Peyer's patch (tissue), 4 donors: ENCODE measurements around the gene FBRSL1. TPM values are rescaled to one million over a fixed set of nuclear protein-coding genes. Genes with fewer than 3 reads are reported as not detected.

Source experiments
- DNase-seq, 3 donors: peaks; one replicate each; pipeline ENCODE4 v3.0.0-alpha.2; 2017 to 2019
- H3K27ac ChIP-seq, 4 donors: fragments of 200-600 bp; sonication (generic); one replicate each; pipeline ENCODE4 v1.5.1; 2016 to 2019
- H3K27me3 ChIP-seq, 2 donors: fragments of 200-600 bp; sonication (generic); one replicate each; pipeline ENCODE4 v1.5.1; 2019
- H3K36me3 ChIP-seq, 3 donors: fragments of 200-600 bp; sonication (generic); one replicate each; pipeline ENCODE4 v1.5.1; 2016 to 2019
- H3K4me1 ChIP-seq, 4 donors: fragments of 200-600 bp; sonication (generic); one replicate each; pipeline ENCODE4 v1.5.1; 2016 to 2019
- H3K4me3 ChIP-seq, 4 donors: fragments of 200-600 bp; sonication (generic); 1 replicate in 3 of 4; 2 replicates in 1 of 4; pipeline ENCODE4 v1.5.1; 2016 to 2019; ENCODE audit warnings: mild to moderate bottlenecking in 1 of 4
- H3K9me3 ChIP-seq, 4 donors: fragments of 200-600 bp; sonication (generic); one replicate each; pipeline ENCODE4 v1.5.1; 2016 to 2019; ENCODE audit warnings: mild to moderate bottlenecking in 1 of 4
- POLR2A ChIP-seq, 2 donors: fragments of 450-650 bp; IDR thresholded peaks; one replicate each; pipeline ENCODE4 v1.5.1; 2017; ENCODE audit warnings: antibody characterized with exemption in 2 of 2, mild to moderate bottlenecking in 2 of 2, moderate library complexity in 2 of 2
- total RNA-seq, 4 donors: library from RNA; depleted of rRNA; stranded (reverse); fragments of >200 nt; gene quantifications; one replicate each; pipeline ENCODE4 v1.1.0, GENCODE V29; 2016
- TF ChIP-seq, protein P1 (sequence below), 6 experiments: fragments of 450-650 bp in 4 of 6; fragments of 200-600 bp in 2 of 6; sonication (generic) in 1 of 6; IDR thresholded peaks; one replicate each; pipeline ENCODE4 v1.5.1; 2017 to 2019; ENCODE audit warnings: antibody characterized with exemption in 6 of 6, mild to moderate bottlenecking in 3 of 6, moderate library complexity in 1 of 6

Gene FBRSL1
- total RNA-seq, 4 donors from 2014 or later = 48.3 to 484 (median 63.5) TPM

DNA sequence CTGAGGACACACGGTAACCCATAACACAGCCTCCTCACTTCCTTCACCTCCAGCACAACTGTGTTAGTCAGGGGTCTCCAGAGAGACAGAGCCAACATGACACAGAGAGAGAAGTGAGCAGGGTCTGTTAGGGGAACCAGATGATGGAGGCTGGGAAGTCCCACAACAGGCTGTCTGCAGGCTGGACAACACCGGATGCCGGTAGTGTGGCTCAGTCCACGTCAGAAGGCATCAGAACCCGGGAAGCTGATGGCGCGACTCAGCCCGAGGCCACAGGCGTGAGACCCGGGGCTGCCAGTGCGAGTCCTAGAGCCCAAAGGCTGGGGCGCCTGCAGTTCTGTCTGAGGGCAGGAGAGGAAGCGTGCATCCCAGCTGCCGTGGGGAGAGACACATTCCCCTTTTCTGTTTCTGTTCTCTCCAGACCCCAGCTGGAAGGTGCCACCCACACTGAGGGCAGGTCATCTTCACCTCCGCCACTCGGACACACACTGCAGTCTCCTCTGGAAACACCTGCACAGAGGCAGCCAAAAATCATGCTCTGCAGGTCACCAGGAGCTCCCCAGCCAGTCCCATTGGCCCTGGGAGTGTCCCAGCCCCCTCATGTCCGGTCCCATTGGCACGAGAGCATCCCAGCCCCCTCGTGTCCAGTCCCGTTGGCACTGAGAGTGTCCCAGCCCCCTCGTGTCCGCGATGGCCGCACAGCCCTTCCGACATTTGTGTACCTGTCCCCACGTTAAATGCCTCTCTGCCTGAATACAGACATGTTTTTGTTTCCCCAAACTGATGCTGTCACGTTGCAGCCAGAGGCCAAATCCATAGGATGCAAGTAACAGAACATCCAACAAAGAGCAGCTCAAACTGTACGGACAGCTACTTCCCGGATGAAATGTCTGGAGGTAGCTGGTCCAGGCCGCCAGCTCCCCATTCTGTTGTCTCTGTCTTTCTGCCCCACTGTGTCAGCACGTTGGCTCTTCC, 7.9 kb upstream of the FBRSL1 start:
- Histone ChIP-seq H3K36me3 (no peaks in the 10 kb centered on the region), H3K4me1 (no peaks in the 10 kb centered on the region), H3K9me3 (no peaks in the 10 kb centered on the region), H3K4me3 (no peak overlapping the region), H3K27me3 (no peaks in the 10 kb centered on the region), H3K27ac (no peak overlapping the region)
- no peak for TF ChIP-seq POLR2A (IDR thresholded peaks at IDR 0.05)
- TF ChIP-seq, protein P1, sequence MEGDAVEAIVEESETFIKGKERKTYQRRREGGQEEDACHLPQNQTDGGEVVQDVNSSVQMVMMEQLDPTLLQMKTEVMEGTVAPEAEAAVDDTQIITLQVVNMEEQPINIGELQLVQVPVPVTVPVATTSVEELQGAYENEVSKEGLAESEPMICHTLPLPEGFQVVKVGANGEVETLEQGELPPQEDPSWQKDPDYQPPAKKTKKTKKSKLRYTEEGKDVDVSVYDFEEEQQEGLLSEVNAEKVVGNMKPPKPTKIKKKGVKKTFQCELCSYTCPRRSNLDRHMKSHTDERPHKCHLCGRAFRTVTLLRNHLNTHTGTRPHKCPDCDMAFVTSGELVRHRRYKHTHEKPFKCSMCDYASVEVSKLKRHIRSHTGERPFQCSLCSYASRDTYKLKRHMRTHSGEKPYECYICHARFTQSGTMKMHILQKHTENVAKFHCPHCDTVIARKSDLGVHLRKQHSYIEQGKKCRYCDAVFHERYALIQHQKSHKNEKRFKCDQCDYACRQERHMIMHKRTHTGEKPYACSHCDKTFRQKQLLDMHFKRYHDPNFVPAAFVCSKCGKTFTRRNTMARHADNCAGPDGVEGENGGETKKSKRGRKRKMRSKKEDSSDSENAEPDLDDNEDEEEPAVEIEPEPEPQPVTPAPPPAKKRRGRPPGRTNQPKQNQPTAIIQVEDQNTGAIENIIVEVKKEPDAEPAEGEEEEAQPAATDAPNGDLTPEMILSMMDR (IDR thresholded peaks at IDR 0.05) = no peak
- DNase-seq = no peak

DNA sequence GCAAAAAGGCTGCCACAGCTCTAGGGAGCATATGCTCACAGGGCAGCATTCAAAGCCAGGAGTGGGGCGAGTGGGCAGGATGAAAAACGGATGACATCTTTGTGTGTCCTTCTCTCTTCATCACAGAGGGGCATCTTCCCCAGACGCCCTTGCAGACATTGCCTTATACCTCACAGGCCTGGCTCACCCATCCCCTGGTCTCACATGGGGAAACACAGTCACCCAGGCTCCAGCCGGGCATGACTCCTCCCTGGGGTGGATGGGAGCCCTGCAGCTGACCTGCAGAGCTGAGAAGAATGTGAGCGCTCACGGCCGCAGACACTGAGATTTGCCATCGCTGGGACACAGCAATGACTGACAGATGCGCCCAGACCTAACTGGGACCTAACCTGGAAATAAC, 7.2 kb upstream of the FBRSL1 start:
- H3K9me3 ChIP-seq = no peaks in the 10 kb centered on the region
- H3K36me3 ChIP-seq = no peaks in the 10 kb centered on the region
- H3K27me3 ChIP-seq = no peaks in the 10 kb centered on the region
- H3K27ac ChIP-seq = no peak overlapping the region
- H3K4me3 ChIP-seq = no peak overlapping the region
- DNase-seq = no peak
- TF ChIP-seq POLR2A (IDR thresholded peaks at IDR 0.05) = no peak
- TF ChIP-seq, protein P1 (IDR thresholded peaks at IDR 0.05) = no peak
- H3K4me1 ChIP-seq = no peaks in the 10 kb centered on the region

DNA sequence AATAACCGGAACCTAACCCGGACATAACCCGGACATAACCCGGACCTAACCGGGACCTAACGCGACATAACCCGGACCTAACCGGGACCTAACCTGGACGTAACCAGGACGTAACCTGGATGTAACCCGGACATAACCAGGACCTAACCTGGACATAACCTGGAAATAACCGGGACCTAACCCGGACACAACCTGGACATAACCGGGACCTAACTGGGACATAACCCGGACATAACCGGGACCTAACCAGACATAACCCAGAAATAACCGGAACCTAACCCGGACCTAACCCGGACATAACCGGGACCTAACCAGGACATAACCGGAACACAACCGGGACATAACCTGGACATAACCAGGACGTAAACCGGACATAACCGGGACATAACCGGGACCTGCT, 6.7 kb upstream of the FBRSL1 start:
- Histone ChIP-seq H3K36me3 (no peaks in the 10 kb centered on the region), H3K27me3 (no peaks in the 10 kb centered on the region), H3K4me3 (no peak overlapping the region), H3K4me1 (peaks cover 0 to 2% (median 0%) of the 10 kb centered on the region in 4 donors), H3K27ac (no peak overlapping the region), H3K9me3 (no peaks in the 10 kb centered on the region)
- TF ChIP-seq, protein P1 (IDR thresholded peaks at IDR 0.05) = no peak
- TF ChIP-seq POLR2A (IDR thresholded peaks at IDR 0.05) = no peak
- no peak for DNase-seq

DNA sequence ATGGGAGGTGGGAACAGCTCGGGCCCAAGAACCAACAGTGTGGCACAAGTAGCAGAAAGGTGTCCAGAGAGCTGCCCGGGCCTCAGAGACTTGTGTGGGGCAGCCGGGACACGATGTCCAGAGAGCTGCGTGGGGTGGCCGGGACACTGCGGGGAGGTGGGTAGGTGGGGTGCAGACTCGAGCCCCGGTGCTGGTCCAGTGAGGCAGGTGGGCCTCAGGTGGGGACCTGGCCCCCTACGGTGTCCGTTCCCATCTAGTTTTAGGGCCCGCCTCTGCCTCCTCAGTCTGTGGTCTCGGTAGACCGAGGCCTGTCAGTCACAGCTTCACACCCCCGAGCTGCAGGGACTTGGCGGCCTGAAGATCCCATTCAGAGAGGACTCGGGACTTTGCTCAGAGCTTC, 6.3 kb upstream of the FBRSL1 start:
- DNase-seq = no peak
- no peaks in the 10 kb centered on the region for H3K9me3 ChIP-seq
- H3K27me3 ChIP-seq = no peaks in the 10 kb centered on the region
- peaks cover 0 to 4% (median 2%) of the 10 kb centered on the region in 4 donors for H3K4me1 ChIP-seq
- H3K4me3 ChIP-seq = no peak overlapping the region
- no peaks in the 10 kb centered on the region for H3K36me3 ChIP-seq
- H3K27ac ChIP-seq = no peak overlapping the region
- no peak for TF ChIP-seq POLR2A (IDR thresholded peaks at IDR 0.05)
- TF ChIP-seq, protein P1 (IDR thresholded peaks at IDR 0.05) = no peak

DNA sequence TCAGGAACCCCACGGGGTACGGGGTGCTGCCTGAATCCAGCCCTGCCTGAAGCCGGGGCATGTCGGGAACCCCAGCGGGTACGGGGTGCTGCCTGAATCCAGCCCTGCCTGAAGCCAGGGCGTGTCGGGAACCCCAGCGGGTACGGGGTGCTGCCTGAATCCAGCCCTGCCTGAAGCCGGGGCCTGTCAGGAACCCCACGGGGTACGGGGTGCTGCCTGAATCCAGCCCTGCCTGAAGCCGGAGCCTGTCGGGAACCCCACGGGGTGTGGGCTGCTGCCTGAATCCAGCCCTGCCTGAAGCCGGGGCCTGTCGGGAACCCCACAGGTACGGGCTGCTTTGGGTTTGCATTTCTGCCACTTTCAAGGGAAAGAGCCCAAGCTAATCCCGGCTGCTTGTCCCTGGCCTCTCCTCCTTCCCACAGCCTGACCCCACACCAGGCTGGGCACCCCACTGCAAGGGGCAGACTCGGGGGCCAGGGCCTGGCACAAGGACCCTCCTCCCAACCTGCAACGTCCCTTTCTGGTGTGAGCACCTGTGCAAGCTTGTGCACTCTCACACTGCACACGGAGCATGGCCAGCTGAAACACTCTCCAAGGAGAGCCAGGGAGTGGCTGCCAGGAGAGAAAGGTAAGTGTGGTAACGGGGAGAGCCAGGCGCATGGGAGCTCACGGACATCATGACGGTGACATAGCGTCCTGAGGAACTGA, 5.6 kb upstream of the FBRSL1 start:
- H3K4me1 ChIP-seq = peaks cover 0 to 11% (median 2%) of the 10 kb centered on the region in 4 donors
- H3K36me3 ChIP-seq = no peaks in the 10 kb centered on the region
- no peak for DNase-seq
- H3K4me3 ChIP-seq = no peak overlapping the region
- H3K27ac ChIP-seq = no peak overlapping the region
- no peak for TF ChIP-seq POLR2A (IDR thresholded peaks at IDR 0.05)
- TF ChIP-seq, protein P1 (IDR thresholded peaks at IDR 0.05) = no peak
- no peaks in the 10 kb centered on the region for H3K9me3 ChIP-seq
- no peaks in the 10 kb centered on the region for H3K27me3 ChIP-seq
